Activated CD8-positive, alpha-beta memory T cell treated with anti-CD3 and anti-CD28 coated beads, Interleukin-2, amount 50 U/mL, for 1 hour (primary cell): ENCODE measurements around the gene DAPL1.
"Not testable (repeated sequence)": the region's sequence is repeated elsewhere in the genome, so short reads cannot be mapped to it uniquely, and the experiment has no call there.

Experiments
- DNase-seq: peaks from one replicate; pipeline ENCODE4 v3.0.0-alpha.2; 2020; ENCODE audit errors: extremely low read depth

The DAPL1 gene

GRCh38 chr2:158822193-158822592, 27.1 kb downstream of the DAPL1 start:
- DNase-seq = no peak

DNA sequence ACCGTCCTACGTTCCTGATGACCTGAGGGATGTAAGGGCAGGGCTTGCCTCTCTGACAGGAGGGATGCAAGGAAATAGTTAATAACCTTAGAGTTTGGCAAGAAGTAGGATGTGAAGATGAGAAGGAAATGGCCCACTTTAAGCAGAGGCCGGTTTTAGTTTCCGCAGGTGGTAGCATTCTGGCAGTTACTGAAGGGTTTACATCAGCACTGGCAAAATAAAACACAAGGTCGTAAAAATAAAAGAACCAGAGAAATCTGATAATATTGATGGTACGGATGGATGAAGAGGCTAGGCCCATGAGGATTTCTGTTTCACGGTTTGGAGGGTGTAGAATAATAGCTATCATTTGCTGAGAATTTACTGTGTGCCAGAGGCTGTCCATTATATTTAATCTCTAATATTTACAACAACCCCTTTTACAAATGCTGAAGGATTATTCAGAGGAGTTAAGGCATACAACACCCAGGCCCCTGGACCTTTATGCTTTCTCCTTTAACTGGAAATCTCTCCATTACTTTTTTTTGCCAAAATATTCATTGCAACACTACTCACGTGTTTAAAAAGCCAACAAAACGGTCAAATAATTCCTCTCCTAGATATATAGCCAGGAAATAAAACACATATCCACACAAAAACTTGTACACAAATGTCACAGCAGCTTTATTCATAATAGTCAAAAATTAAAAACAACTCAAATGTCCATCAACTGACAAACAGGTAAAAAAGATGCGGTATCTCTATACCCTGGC, 28.5 kb downstream of the DAPL1 start:
- no peak for DNase-seq

GRCh38 chr2:158825021-158825420, 29.9 kb downstream of the DAPL1 start:
- DNase-seq = no peak

DNA sequence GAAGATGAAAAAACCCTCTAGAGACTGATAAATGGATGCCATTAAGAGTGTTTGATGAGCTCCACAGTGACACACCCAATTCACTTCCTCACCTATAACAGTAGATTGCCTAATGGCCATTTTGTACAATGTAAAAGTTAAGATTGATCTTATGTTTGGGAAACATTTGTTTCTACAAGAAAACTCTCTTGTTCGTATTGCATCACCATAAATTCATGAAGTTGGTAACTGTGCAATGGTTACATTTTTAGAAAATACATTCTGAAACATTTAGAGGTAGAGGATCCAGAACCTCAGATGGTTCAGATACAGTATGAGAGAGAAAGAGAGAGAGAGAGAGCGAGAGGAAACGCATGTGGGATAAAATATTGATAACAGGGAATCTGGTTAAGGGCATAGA, 31.8 kb downstream of the DAPL1 start:
- DNase-seq = no peak

GRCh38 chr2:158828378-158829164, 33.5 kb downstream of the DAPL1 start:
- DNase-seq = no peak

GRCh38 chr2:158829167-158829566, 34.0 kb downstream of the DAPL1 start:
- no peak for DNase-seq

GRCh38 chr2:158830201-158830600, 35.1 kb downstream of the DAPL1 start:
- no peak for DNase-seq

- DNase-seq = no peak
Observed at GRCh38 chr2:158835431-158835830, 40.3 kb downstream of the DAPL1 start.

DNA sequence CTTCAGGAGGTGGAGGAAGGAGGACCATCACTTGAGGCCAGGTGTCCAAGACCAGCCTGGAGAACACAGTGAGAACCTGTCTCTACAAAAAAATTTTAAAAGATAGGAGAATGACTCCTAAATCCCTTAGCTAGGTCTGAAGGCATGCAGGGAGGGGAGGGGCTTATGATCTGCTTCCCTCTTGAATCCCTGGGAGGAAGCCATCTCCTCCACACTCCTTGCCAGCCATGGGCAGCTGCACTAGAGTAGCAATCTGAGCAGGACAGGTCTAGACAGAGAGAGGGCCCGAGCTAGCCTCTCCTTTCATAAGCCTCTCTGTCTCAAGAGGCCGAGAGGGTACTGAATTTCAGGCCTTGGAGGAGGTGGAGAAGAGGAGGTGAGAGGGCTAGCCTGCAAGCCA, 42.5 kb downstream of the DAPL1 start:
- DNase-seq = no peak

GRCh38 chr2:158841850-158842249, 46.7 kb downstream of the DAPL1 start:
- DNase-seq = no peak

- no peak for DNase-seq
Observed at GRCh38 chr2:158845444-158845843, 50.3 kb downstream of the DAPL1 start.

- no peak for DNase-seq
Observed at GRCh38 chr2:158845859-158846258, 50.7 kb downstream of the DAPL1 start.

DNA sequence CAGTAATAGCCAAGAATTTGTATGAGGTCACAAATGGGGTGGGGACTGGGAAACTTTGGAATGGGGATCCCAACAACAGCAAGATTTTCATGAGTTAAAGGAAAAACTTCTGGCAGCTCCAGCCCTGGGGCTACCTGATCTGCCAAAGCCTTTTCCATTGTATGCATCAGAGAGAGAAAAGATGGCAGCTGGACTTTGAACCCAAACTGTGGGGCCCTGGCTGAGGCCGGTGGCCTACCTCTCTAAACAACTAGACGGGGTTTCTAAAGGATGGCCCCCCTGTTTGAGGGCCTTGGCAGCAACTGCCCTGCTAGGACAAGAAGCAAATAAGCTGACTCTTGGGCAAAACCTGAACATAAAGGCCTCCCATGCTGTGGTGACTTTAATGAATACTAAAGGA, 52.4 kb downstream of the DAPL1 start:
- DNase-seq = not testable (repeated sequence)

- DNase-seq = not testable (repeated sequence)
Observed at GRCh38 chr2:158848031-158848970, 53.2 kb downstream of the DAPL1 start.

DNA sequence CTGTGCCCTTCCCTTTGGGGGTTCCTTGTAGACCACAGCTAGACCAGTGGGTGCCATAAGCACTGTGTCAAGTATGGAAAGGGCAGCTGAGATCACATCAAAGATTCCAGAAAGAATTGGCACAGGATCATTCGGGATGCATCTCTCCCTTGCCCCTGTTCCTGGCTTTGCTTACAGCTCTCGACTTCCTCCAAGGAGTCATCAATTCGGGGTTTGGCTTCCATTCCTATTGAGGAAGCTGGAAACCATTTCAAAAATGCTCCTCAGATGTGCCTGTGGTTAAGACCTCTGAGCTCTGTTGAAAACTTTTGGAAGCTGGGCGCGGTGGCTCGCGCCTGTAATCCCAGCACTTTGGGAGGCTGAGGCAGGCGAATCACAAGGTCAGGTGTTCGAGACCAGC, 65.1 kb downstream of the DAPL1 start:
- DNase-seq = not testable (repeated sequence)

GRCh38 chr2:158861626-158862025, 66.5 kb downstream of the DAPL1 start:
- not testable (repeated sequence) for DNase-seq

GRCh38 chr2:158865469-158865868, 70.4 kb downstream of the DAPL1 start:
- DNase-seq = not testable (repeated sequence)
